Heart left ventricle (tissue), 16 donors: ENCODE data around the gene GRK5. TPM values are rescaled to one million over a fixed set of nuclear protein-coding genes. Genes with fewer than 3 reads are reported as not detected.

ENCODE experiments used
- ATAC-seq, 4 donors: fragments of 200-7000 bp; cut with Tn5 transposase; one replicate each; pipeline ENCODE4 v1.9.1; 2020 to 2022; ENCODE audit warnings: moderate library complexity in 4 of 4, mild to moderate bottlenecking in 3 of 4, moderate number of reproducible peaks in 1 of 4
- DNase-seq, 5 donors: peaks; one replicate each; pipeline ENCODE4 v3.0.0-alpha.2; 2020
- H3K27ac ChIP-seq, 12 donors: fragments of 200-600 bp; sonication (generic) in 4 of 12; one replicate each; pipeline versions ENCODE4 v1.5.0 to v1.8.0; 2016 to 2022; ENCODE audit warnings: mild to moderate bottlenecking in 2 of 12
- H3K27me3 ChIP-seq, 9 donors: fragments of 200-600 bp; sonication (generic) in 2 of 9; one replicate each; pipeline versions ENCODE4 v1.5.1 to v1.8.0; 2016 to 2022; ENCODE audit warnings: mild to moderate bottlenecking in 3 of 9
- H3K36me3 ChIP-seq, 9 donors: fragments of 200-600 bp; sonication (generic) in 2 of 9; one replicate each; pipeline versions ENCODE4 v1.5.0 to v1.8.0; 2018 to 2022; ENCODE audit warnings: mild to moderate bottlenecking in 2 of 9
- H3K4me1 ChIP-seq, 12 donors: fragments of 200-600 bp; sonication (generic) in 4 of 12; one replicate each; pipeline versions ENCODE4 v1.5.0 to v1.8.0; 2016 to 2022; ENCODE audit warnings: mild to moderate bottlenecking in 3 of 12
- H3K4me3 ChIP-seq, 12 donors: fragments of 200-600 bp; sonication (generic) in 4 of 12; one replicate each; pipeline versions ENCODE4 v1.5.0 to v1.8.0; 2017 to 2022; ENCODE audit warnings: mild to moderate bottlenecking in 9 of 12, moderate library complexity in 4 of 12
- H3K9me3 ChIP-seq, 12 donors: fragments of 200-600 bp; sonication (generic) in 4 of 12; one replicate each; pipeline versions ENCODE4 v1.5.0 to v1.8.0; 2016 to 2022; ENCODE audit warnings: mild to moderate bottlenecking in 1 of 12
- POLR2A ChIP-seq, 2 donors: fragments of 450-650 bp; IDR thresholded peaks; one replicate each; pipeline ENCODE4 v1.6.1; 2017; ENCODE audit warnings: antibody characterized with exemption in 2 of 2, mild to moderate bottlenecking in 2 of 2, moderate library complexity in 2 of 2
- WGBS, 4 donors: extraction: QIAGEN DNeasy Blood & Tissue Kit in 2 of 4; methylation state at CpG; one replicate each; pipeline versions ENCODE4 v1.1.5 to v1.1.7; 2013 to 2018; 5-methylcytosine and 5-hydroxymethylcytosine counted together
- intact Hi-C, 10 donors: fragments of 100-400 bp; cut with DNase I; formaldehyde crosslinking; loops; one replicate each; pipeline versions ENCODE4 v1.11.1 to v1.14.2; 2022
- polyA plus RNA-seq, 2 donors: library from polyadenylated mRNA; stranded (reverse); fragments of 200-250 nt; gene quantifications; one replicate each; pipeline ENCODE4 v1.2.3, GENCODE V29; 2013
- total RNA-seq, 9 donors: library from RNA; depleted of rRNA in 2 of 9; stranded (reverse); fragments of >200 nt in 2 of 9; fragmentation: NEBNext Ultra II Directional in 3 of 9; extraction: Animal tissue kit (Norgen Biotek cat#: 25700) in 3 of 9; gene quantifications; one replicate each; pipeline versions ENCODE4 v1.1.0 to v1.2.4, GENCODE V29; 2016 to 2023
- TF ChIP-seq, protein P1 (sequence below), 12 donors: fragments of 200-600 bp; sonication (generic) in 4 of 12; IDR thresholded peaks; one replicate each; pipeline versions ENCODE4 v1.5.0 to v1.8.0; 2018 to 2022; ENCODE audit warnings: antibody characterized with exemption in 12 of 12, mild to moderate bottlenecking in 5 of 12
- donor health status: ischemic (EF 13 %, LVEDD 7.1; RV severe dilation, severe dysfunction).
- donor health status: healthy with polysubstance abuse.
- donor health status: DM: no; HTN: yes; CAD: no.
- donor health status: DM: no; HTN: no; CAD: no.
- donor health status: ischemic (EF 25% LVEDD 6.9; RV normal size, moderate dysfunction).
- donor health status: ischemic (EF 25% LVEDD 5.7; RV mildly dilated, moderate dysfunction).
- donor health status: healthy.
- donor health status: DM: yes; HTN: yes; CAD: no.
- donor health status: ischemic (EF 35%, LVEDD 5.7; RV mildly dilated, moderate dysfunction).
- donor health status: nonischemic (EF 11% LVEDD 7.7; RV severe dilation, severe dysfunction).
- donor health status: DM: yes; HTN: yes; CAD: no.
- donor health status: PGD.
- donor health status: ischemic (EF 29% LVEDD 5.4; RV normal size, mild dysfunction).
- donor health status: nonischemic (EF 23%, LVEDD 6.1; RV moderate dilation, normal function).

The GRK5 gene
- total and polyA plus RNA-seq, 11 donors = 13.1 to 58.0 (median 30.2) TPM

DNA sequence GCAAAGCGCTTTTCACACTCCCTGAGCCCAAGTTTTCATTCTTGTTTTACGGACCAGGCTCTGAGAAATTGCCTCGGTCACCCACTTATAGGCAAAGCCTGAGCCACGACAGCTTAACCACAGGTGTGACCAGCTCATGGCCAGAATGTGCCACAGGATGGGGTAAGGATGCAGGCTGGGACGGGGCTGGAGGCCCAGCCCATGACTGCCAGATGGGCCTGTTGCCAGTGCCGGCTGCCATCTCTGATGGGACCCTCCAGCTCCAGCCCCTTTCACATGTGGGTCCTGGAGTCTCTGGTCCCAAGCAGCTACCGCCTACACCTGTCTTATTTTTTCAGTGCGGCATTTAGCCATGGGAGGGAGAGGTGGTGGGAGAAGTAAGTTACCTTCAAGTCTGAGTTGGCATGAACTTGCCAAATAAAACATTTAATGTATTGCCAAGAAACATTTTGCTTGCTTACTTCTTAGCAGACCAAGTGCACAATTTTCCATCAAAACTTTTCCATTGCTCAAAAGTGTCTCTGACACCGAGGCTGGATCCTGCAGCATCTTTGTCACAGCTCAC, 142.6 kb downstream of the GRK5 start:
- 83 to 88% (median 84%) methylated on average over 8 to 9 of the region's 9 CpGs for WGBS, 4 donors
- H3K4me3 ChIP-seq = no peak overlapping the region
- peaks cover 0 to 14% (median 0%) of the 10 kb centered on the region in 12 donors for H3K9me3 ChIP-seq
- H3K27me3 ChIP-seq = no peaks in the 10 kb centered on the region
- H3K36me3 ChIP-seq = peaks cover 0 to 14% (median 0%) of the 10 kb centered on the region in 9 donors
- DNase-seq (peak in 2 of 5 donors; percentile 30 to 42), ATAC-seq (no peak)
- intact Hi-C loops = loop anchor here in 1 of 10 donors (10.0 kb wide), 1 partner anchor 65 kb away; no protein-coding TSS in a partner anchor
- H3K27ac ChIP-seq = peak overlapping the region; percentile 10 to 74 (median 58)
- peaks cover 0 to 71% (median 47%) of the 10 kb centered on the region in 12 donors for H3K4me1 ChIP-seq
- TF ChIP-seq POLR2A (IDR thresholded peaks at IDR 0.05) = no peak
- TF ChIP-seq, protein P1, sequence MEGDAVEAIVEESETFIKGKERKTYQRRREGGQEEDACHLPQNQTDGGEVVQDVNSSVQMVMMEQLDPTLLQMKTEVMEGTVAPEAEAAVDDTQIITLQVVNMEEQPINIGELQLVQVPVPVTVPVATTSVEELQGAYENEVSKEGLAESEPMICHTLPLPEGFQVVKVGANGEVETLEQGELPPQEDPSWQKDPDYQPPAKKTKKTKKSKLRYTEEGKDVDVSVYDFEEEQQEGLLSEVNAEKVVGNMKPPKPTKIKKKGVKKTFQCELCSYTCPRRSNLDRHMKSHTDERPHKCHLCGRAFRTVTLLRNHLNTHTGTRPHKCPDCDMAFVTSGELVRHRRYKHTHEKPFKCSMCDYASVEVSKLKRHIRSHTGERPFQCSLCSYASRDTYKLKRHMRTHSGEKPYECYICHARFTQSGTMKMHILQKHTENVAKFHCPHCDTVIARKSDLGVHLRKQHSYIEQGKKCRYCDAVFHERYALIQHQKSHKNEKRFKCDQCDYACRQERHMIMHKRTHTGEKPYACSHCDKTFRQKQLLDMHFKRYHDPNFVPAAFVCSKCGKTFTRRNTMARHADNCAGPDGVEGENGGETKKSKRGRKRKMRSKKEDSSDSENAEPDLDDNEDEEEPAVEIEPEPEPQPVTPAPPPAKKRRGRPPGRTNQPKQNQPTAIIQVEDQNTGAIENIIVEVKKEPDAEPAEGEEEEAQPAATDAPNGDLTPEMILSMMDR (IDR thresholded peaks at IDR 0.05) = no peak

DNA sequence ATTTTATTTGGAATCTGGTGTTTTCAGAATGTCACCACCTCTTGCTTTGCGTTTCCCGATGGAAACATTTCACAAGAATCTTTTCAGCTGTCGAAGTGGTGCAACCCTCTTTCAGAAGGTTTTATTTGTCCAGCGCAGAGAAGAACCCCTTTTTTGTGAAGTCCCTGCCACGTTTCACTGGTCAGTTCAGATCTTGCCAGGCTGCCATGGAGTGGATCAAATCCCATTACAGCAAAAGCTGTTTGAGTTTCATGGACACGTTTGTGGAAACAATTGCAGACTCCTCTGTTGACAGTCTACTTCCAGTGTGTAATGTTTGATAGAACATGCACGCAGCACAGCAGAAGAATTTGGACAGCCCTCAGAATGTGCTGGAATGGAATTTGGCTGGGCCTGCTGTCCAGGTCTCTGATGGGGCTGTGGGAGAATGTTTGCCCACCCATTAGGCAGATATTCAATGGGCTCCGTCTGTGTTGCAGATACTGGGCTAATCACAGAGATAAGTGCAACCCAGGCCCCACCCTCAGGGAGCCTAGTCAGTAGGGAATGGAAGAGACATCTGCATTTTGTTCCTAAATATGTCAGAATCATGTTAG, 143.2 kb downstream of the GRK5 start:
- peaks cover 0 to 16% (median 0%) of the 10 kb centered on the region in 12 donors for H3K9me3 ChIP-seq
- no peak for TF ChIP-seq POLR2A (IDR thresholded peaks at IDR 0.05)
- TF ChIP-seq, protein P1 (IDR thresholded peaks at IDR 0.05) = no peak
- ATAC-seq = peak; percentile 59 to 79 (median 64)
- intact Hi-C loops = loop anchor here in 1 of 10 donors (10.0 kb wide), 1 partner anchor 64 kb away; no protein-coding TSS in a partner anchor
- 40 to 44% (median 43%) methylated on average over 8 of the region's 8 CpGs for WGBS, 4 donors
- H3K4me3 ChIP-seq = no peak overlapping the region
- DNase-seq = peak in 3 of 5 donors; percentile 58 to 66 (median 58)
- peak overlapping the region; percentile 0 to 74 (median 54) for H3K27ac ChIP-seq
- peaks cover 0 to 70% (median 47%) of the 10 kb centered on the region in 12 donors for H3K4me1 ChIP-seq
- H3K27me3 ChIP-seq = no peaks in the 10 kb centered on the region
- H3K36me3 ChIP-seq = peaks cover 0 to 14% (median 0%) of the 10 kb centered on the region in 9 donors

DNA sequence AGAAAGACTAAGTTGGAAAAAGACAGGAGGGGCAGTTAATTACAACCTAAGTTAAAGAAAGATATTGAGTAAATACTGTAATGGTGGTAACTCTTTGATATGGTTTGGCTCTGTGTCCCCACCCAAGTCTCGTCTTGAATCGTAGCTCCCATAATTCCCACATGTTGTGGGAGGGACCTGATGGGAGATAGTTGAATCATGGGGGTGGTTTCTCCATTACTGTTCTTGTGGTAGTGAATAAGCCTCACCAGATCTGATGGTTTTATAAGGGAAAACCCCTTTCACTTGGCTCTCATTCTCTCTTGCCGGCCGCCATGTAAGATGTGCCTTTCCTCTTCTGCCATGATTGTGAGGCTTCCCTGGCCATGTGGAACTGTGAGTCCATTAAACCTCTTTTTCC, 143.8 kb downstream of the GRK5 start:
- intact Hi-C loops = loop anchor here in 1 of 10 donors (10.0 kb wide), 1 partner anchor 64 kb away; no protein-coding TSS in a partner anchor
- Histone ChIP-seq H3K27me3 (no peaks in the 10 kb centered on the region), H3K9me3 (peaks cover 0 to 22% (median 5%) of the 10 kb centered on the region in 12 donors), H3K4me3 (no peak overlapping the region), H3K4me1 (peaks cover 0 to 64% (median 43%) of the 10 kb centered on the region in 12 donors), H3K27ac (peak overlapping the region in 10 of 12 donors; percentile 0 to 74 (median 54)), H3K36me3 (peaks cover 0 to 14% (median 0%) of the 10 kb centered on the region in 9 donors)
- no peak for TF ChIP-seq POLR2A (IDR thresholded peaks at IDR 0.05)
- TF ChIP-seq, protein P1 (IDR thresholded peaks at IDR 0.05) = no peak
- WGBS, 4 donors = 80 to 85% (median 82%) methylated on average over 4 of the region's 4 CpGs
- DNase-seq (peak in 1 of 5 donors; percentile 13), ATAC-seq (no peak)

DNA sequence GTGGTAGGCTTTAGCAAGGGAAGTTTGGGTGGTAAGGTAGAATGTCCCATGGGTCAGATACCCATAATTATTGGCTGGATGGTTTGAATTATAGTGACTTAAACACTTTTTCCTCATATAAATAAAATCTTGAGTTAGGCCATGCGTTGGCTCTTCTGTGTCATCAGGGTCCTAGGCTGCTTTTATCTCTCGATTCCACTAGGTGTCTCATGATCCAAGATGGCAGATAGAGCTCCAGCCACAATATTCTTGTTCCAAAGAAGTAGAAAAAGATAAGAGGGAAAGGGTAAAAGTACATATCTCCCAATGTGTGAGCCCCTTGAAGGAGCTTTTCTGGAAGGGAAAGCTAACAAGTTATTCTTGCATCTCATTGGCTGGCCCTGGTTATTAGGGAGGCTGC, 144.7 kb downstream of the GRK5 start:
- Histone ChIP-seq H3K4me3 (no peak overlapping the region), H3K36me3 (peaks cover 0 to 14% (median 0%) of the 10 kb centered on the region in 9 donors), H3K4me1 (peaks cover 0 to 61% (median 39%) of the 10 kb centered on the region in 12 donors), H3K27ac (peak overlapping the region in 3 of 12 donors; percentile 50 to 63 (median 55)), H3K27me3 (no peaks in the 10 kb centered on the region), H3K9me3 (peaks cover 0 to 23% (median 6%) of the 10 kb centered on the region in 12 donors)
- ATAC-seq = no peak
- TF ChIP-seq, protein P1 (IDR thresholded peaks at IDR 0.05) = no peak
- no peak for TF ChIP-seq POLR2A (IDR thresholded peaks at IDR 0.05)
- intact Hi-C loops = loop anchor here in 1 of 10 donors (10.0 kb wide), 1 partner anchor 63 kb away; no protein-coding TSS in a partner anchor
- DNase-seq = no peak
- WGBS, 4 donors = 70 to 97% (median 84%) methylated on average over 2 of the region's 2 CpGs
